ENCODE results near the gene SOX11. TPM values are rescaled to one million over a fixed set of nuclear protein-coding genes. Genes with fewer than 3 reads are reported as not detected.

The SOX11 gene
- total and polyA plus RNA-seq, 3 donors from 2014 or later: 0.05 to 0.08 (median 0.06) TPM

DNA sequence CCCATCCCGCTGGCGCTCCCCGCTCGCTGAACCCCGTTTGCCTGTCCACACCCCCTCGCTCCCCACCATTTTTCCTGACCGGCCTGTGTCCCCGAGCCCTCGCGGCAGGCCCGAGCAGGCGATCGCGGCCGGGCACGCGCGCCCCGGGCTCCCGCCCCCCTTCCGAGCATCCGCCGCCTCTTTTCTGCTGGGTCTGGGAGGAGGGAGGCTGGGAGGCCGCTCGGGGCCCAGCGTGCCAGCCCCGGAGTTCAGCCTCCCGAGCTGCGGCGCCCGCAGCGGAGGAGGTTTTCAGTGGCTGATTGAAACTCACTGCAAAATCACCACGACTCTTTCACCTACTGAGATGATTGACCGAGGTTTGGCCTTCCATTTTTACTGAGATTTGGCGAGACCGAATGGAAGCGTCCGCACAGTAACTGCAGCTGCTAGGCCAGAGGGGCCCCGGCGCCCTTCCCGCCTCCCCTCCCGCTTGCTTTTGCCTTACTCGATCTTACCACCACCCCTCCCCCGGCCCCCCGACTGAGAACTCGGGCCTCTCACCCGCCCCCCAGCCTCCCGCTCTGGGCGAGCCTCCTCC lies 4.8 kb downstream of the SOX11 start:
- DNase-seq: no peak
- Histone ChIP-seq H3K4me1 (peaks cover 5% of the 10 kb centered on the region), H3K27ac (no peak overlapping the region), H3K27me3 (no peaks in the 10 kb centered on the region), H3K36me3 (ENCODE audit: low read depth, missing control alignments) (no peaks in the 10 kb centered on the region), H3K4me3 (peak overlapping the region; percentile 34 to 53), H3K9me3 (no peaks in the 10 kb centered on the region)
- 18 to 25% methylated on average over 25 to 33 of the region's 49 CpGs for WGBS, 2 donors
- intact Hi-C loops (cut with DNase I; ENCODE audit: low total_unique reads): no loop called here
- TF ChIP-seq, protein P1, sequence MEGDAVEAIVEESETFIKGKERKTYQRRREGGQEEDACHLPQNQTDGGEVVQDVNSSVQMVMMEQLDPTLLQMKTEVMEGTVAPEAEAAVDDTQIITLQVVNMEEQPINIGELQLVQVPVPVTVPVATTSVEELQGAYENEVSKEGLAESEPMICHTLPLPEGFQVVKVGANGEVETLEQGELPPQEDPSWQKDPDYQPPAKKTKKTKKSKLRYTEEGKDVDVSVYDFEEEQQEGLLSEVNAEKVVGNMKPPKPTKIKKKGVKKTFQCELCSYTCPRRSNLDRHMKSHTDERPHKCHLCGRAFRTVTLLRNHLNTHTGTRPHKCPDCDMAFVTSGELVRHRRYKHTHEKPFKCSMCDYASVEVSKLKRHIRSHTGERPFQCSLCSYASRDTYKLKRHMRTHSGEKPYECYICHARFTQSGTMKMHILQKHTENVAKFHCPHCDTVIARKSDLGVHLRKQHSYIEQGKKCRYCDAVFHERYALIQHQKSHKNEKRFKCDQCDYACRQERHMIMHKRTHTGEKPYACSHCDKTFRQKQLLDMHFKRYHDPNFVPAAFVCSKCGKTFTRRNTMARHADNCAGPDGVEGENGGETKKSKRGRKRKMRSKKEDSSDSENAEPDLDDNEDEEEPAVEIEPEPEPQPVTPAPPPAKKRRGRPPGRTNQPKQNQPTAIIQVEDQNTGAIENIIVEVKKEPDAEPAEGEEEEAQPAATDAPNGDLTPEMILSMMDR (IDR thresholded peaks at IDR 0.05): no peak
- no peak for TF ChIP-seq POLR2A (IDR thresholded peaks at IDR 0.05)

DNA sequence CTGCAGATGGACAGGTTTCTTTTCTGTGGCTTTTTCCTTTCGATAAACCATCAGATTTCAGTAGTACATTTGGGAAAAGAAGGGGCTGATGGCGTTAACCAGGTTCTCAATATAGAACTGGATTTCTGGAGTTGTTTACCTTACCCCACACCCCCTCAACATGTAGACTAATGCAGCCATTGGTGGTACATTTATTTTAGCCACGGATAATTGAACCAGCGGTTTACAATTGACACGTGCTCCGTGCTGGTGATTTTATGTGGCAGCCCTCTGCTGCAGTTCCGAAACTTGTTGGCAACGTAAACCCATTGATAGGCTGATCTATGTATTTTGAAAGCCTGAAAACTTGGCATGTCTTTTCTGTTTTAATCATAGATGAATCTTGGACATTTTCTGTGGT lies 5.4 kb downstream of the SOX11 start:
- no peak overlapping the region for H3K4me3 ChIP-seq
- intact Hi-C loops (cut with DNase I; ENCODE audit: low total_unique reads): no loop called here
- TF ChIP-seq POLR2A (IDR thresholded peaks at IDR 0.05): no peak
- TF ChIP-seq, protein P1 (IDR thresholded peaks at IDR 0.05): no peak
- no peak overlapping the region for H3K27ac ChIP-seq
- H3K9me3 ChIP-seq: no peaks in the 10 kb centered on the region
- no peaks in the 10 kb centered on the region for H3K36me3 ChIP-seq (ENCODE audit: low read depth, missing control alignments)
- no peak for DNase-seq
- no peaks in the 10 kb centered on the region for H3K27me3 ChIP-seq
- H3K4me1 ChIP-seq: peaks cover 5% of the 10 kb centered on the region
- 35 to 62% methylated on average over 8 of the region's 8 CpGs for WGBS, 2 donors

DNA sequence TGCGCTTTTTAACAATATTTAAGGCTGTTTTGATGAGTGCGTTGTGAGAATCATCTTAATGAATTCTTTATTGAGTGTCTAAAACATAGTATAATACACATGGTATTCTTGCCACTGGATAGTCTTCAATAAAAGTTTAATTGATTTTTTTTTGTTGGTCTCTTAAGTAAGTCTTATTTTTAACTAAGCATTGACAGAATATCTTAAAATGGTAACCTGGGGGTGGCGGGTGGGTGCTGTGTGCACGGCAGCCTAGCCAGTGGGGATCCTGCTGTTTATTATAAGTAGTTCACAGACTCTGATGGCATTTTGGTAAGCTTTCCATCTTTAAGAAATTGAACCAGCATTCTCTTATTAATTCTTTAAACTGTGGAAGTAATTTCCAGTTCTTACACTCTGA lies 6.0 kb downstream of the SOX11 start:
- 59 to 70% methylated on average over 4 of the region's 4 CpGs for WGBS, 2 donors
- Histone ChIP-seq H3K4me3 (no peak overlapping the region), H3K27ac (no peak overlapping the region), H3K9me3 (no peaks in the 10 kb centered on the region), H3K27me3 (no peaks in the 10 kb centered on the region), H3K4me1 (peaks cover 5% of the 10 kb centered on the region), H3K36me3 (ENCODE audit: low read depth, missing control alignments) (no peaks in the 10 kb centered on the region)
- intact Hi-C loops (cut with DNase I; ENCODE audit: low total_unique reads): no loop called here
- no peak for TF ChIP-seq POLR2A (IDR thresholded peaks at IDR 0.05)
- TF ChIP-seq, protein P1 (IDR thresholded peaks at IDR 0.05): no peak
- no peak for DNase-seq

DNA sequence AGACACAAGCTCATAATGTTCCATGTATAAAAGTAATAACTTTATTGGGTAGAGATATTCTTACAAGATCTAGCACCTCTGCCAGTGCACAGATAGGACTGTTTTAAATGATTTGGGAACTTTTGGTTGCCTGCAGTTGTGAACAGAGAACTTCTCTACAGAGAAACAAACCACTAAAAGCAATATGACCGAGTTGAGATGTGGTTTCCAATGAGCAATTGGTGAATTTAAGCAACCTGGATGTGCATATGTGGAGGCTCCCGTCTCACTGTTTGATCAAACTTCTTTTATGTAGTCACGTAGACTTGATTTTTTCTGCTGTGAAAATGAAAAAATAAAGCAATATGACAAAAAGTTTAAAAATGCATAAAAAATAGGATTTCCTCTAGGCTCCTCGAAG lies 7.8 kb downstream of the SOX11 start:
- no peak overlapping the region for H3K27ac ChIP-seq
- DNase-seq: no peak
- WGBS, 2 donors: 91 to 95% methylated on average over 4 of the region's 4 CpGs
- H3K4me3 ChIP-seq: no peak overlapping the region
- intact Hi-C loops (cut with DNase I; ENCODE audit: low total_unique reads): no loop called here
- H3K27me3 ChIP-seq: no peaks in the 10 kb centered on the region
- peaks cover 5% of the 10 kb centered on the region for H3K4me1 ChIP-seq
- no peaks in the 10 kb centered on the region for H3K36me3 ChIP-seq (ENCODE audit: low read depth, missing control alignments)
- H3K9me3 ChIP-seq: no peaks in the 10 kb centered on the region
- TF ChIP-seq POLR2A (IDR thresholded peaks at IDR 0.05): no peak
- TF ChIP-seq, protein P1 (IDR thresholded peaks at IDR 0.05): no peak

DNA sequence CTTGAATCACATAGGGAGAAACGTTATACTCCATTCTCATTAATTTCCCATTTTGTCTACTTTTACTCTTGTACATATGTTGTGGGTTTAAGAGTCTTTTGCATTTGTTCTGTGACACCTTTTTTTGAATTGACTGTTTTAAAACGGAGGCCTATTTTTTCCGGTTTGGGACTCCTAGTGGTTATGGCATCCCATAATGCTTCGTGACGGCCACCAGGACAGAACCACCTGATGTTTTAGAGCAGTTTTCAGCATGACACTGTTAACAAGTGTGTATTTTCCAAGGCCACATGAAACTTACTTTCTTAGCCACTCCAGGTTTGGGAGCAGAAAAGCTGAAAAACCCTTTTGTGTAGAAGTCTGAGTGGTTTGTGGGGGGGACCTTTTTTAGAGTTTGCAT lies 8.4 kb downstream of the SOX11 start:
- no peak for DNase-seq
- no peak for TF ChIP-seq POLR2A (IDR thresholded peaks at IDR 0.05)
- TF ChIP-seq, protein P1 (IDR thresholded peaks at IDR 0.05): no peak
- intact Hi-C loops (cut with DNase I; ENCODE audit: low total_unique reads): no loop called here
- Histone ChIP-seq H3K27ac (no peak overlapping the region), H3K36me3 (ENCODE audit: low read depth, missing control alignments) (no peaks in the 10 kb centered on the region), H3K4me3 (no peak overlapping the region), H3K27me3 (no peaks in the 10 kb centered on the region), H3K9me3 (no peaks in the 10 kb centered on the region), H3K4me1 (peaks cover 5% of the 10 kb centered on the region)
- WGBS, 2 donors: 85 to 92% methylated on average over 5 of the region's 5 CpGs

Data from testis (tissue), 3 donors.